D721Med (cell line): Measurements from ENCODE around the gene FNTB.

ENCODE experiments used
- DNase-seq: peaks from one replicate; pipeline ENCODE4 v3.0.0; 2011; ENCODE audit warnings: low spot score; ENCODE audit not compliant: insufficient read length
- FAIRE-seq: peaks from 2 replicates; lab custom pipeline; 2011; peaks lifted over from hg19 to GRCh38; lab: Jason Lieb, UNC
- TF ChIP-seq, protein P1 (sequence below): IDR thresholded peaks from 2 replicates; pipeline ENCODE4 v1.5.1; 2012; ENCODE audit warnings: mild to moderate bottlenecking, control low read depth; ENCODE audit not compliant: insufficient read depth; ENCODE audit errors: missing control alignments

FNTB gene

DNA sequence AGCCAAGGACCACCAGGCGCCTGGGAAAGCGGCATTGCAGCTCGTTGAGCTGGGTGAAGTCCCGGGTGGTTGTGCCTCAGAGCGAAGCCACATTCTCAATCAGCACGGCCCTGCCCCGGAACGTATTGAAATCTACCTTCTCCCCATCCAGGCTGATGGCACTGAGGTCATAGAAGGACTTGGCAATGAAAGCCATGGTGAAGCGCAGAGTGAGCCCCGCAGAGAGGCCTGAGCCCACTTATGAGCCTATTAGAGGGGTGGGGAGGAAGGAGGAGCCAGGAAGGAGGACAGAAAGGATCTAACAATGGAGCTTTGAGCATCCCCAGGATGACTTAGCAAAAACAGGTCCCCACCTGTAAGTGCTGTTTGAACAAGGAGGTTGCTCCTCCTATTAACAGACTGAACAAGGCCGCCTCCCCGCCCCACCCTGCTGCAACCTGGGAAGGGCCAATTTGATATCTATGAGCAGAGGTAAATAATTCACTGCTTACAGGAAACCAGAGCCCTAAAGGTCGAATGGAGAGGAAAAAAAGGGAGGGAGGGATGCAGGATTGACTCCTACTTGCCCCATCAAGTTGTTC lies 44.1 kb upstream of the FNTB start, which contains the start of gene GPX2:
Gene GPX2 (minus strand): TSS at position 215 of the 581 bp plus-strand sequence. CDS start 19 bp downstream, at position 196.
- FAIRE-seq (no peak), DNase-seq (no peak)
- TF ChIP-seq, protein P1, sequence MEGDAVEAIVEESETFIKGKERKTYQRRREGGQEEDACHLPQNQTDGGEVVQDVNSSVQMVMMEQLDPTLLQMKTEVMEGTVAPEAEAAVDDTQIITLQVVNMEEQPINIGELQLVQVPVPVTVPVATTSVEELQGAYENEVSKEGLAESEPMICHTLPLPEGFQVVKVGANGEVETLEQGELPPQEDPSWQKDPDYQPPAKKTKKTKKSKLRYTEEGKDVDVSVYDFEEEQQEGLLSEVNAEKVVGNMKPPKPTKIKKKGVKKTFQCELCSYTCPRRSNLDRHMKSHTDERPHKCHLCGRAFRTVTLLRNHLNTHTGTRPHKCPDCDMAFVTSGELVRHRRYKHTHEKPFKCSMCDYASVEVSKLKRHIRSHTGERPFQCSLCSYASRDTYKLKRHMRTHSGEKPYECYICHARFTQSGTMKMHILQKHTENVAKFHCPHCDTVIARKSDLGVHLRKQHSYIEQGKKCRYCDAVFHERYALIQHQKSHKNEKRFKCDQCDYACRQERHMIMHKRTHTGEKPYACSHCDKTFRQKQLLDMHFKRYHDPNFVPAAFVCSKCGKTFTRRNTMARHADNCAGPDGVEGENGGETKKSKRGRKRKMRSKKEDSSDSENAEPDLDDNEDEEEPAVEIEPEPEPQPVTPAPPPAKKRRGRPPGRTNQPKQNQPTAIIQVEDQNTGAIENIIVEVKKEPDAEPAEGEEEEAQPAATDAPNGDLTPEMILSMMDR, result no peak

DNA sequence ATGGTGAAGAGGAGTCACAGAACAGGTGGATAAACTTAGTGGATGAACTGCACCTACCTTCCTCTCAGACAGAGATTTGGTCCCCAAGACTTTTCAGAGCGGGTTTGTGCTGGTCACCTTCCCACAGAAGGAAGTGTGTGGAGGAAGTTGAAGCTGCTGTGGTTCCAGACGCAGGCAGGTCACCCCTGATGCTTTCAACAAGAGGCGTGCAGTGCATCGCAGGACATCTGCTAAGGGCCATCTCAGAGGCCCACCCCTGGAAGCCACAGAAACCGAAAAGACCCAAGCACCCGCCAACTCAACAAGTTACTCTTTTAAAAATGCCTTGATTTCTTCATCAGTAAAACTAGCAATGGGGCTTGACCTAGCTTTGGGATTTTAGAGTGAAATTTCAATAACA lies 43.1 kb upstream of the FNTB start:
- FAIRE-seq (no peak), DNase-seq (no peak)
- TF ChIP-seq, protein P1, result no peak

DNA sequence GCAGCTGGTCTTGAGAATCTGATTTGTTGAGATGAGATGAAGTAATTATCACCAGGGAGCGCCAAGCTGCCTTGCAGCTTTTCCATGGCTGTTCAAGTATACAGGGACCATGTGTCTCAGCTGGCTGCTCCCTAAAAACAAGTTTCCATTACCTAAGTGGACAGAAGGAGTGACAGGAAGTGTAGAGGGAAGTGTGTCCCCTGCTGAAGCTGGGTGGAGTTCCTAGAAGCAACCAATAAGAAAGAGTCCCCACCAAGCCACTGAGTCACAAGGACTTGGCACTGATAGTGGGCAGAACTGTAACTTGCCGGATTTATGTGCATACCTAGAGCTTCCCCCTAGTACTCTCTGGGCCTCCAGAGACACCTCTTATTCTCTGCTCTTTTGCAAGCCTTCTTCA lies 42.7 kb upstream of the FNTB start:
- FAIRE-seq (no peak), DNase-seq (no peak)
- TF ChIP-seq, protein P1, result no peak

DNA sequence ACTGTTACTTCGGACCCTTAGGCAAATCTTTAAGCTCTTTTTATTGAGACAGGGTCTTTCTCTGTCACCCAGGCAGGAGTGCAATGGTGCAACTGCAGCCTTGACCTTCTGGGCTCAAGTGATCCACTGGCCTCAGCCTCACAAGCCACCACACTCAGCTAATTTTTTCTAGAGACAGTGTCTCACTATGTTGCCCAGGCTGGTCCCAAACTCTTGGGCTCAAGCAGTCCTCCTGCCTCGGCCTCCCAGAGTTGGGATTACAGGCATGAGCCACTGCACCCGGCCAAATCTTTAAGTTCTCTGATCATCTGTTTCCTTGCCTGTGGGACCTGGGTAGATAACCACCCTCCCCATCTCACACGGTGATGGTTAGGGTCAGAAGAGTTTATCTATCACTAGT lies 41.8 kb upstream of the FNTB start:
- DNase-seq, result no peak
- FAIRE-seq, result no peak
- TF ChIP-seq, protein P1, result no peak

DNA sequence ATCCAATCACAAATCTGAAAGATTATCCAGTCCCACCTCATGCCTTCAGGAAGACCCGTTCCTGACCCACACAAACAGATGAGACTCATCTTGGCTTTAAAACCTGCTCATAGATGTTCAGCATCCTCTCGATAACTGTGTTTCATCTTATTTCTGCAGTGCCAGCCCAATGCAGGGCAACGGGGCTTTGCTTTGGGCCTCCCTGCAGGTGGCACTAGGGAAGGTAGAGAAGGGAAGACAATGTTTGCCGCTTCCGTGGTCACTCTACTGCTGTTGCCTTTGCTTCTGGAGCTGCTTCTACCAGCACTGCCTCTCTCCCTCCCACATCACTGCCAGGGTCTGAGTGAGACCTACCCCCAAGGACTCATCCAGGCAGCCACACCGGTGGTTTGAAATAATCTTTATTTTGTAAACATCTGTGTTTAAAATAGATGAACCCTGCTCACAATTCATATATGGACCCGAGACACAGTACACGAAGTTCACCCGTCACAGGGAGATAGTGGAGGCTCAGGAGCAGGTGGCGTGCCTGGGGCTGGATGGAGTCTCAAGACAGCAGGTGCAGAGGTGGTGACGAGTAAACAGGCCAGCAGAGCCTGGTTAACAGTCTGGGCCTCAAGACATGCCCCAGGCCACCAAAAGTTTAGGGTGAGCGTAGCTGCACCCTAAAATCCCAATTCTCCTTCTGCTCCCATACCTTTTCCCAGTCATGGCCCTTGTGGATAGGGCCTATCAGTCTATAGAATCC lies 41.1 kb upstream of the FNTB start:
- TF ChIP-seq, protein P1, result no peak
- DNase-seq, result no peak
- no peak for FAIRE-seq

DNA sequence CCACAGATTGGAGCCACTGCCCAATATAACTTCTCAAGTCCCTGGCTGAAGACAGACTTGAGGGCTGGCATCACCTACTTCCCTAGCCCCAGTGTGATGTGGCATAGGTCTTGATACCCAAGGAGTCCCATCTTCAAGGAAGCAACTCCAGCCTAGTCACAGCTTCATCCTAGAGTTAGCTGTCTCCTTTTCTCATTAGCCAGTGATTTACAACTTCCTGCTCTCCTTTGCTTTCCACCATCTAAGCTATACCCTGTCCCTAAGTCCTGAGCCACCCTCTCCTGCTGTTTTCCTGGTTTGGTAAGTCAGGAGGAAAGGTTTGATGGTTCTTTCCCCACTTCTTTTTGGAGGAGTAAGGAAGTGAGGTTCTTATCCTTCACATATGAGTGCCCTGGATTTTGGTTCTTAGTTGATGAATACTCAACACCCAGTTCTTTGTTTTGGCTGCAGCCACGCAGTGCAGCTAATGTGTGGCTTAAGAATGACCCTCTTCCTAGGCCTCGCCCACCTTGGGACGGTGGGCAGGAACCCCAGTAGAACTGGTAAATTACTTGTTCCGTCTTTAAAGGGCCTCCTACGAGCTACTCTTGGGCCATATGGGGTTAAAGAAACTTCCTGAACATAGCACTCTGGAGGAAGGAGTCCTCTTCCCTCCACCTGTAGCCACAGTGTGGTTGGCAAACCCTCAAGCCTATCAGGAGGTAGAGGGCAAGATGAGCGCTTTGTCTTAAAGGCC lies 40.2 kb upstream of the FNTB start:
- TF ChIP-seq, protein P1, result no peak
- FAIRE-seq (no peak), DNase-seq (no peak)
